Measurements from ENCODE around the gene ZDHHC11B.
"Not testable (repeated sequence)": the region's sequence is repeated elsewhere in the genome, so short reads cannot be mapped to it uniquely, and the experiment has no call there.

DNA sequence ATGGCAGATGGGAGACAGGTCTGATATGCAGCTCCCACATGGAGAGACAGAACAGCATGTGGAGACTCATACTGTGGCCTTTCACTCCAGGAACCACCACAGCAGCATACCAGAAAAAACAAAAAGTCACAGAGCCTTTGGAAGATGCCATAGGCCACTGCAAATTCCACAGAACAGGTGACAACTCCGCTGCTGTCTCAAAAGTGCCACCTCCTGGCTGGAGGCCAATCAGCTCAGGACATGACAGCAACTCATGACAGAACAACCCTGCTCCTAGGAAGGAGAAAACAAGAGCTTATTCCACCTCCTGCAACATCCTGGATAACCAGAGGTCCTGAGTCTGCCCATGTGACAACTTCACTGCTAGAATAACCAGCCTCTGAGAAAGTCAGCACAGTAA, 50.4 kb downstream of the ZDHHC11B start:
- not testable (repeated sequence) for TF ChIP-seq YY1 (IDR thresholded peaks at IDR 0.05; ENCODE audit: insufficient read depth, insufficient read length); ZNF274 (IDR thresholded peaks at IDR 0.05; ENCODE audit: low read depth, low read length)
